Neural progenitor cell (in vitro differentiated cells): ENCODE measurements around the gene CADM1. TPM values are rescaled to one million over a fixed set of nuclear protein-coding genes. Genes with fewer than 3 reads are reported as not detected.

Experiments used
- DNase-seq: peaks from one replicate; pipeline ENCODE4 v3.0.0-alpha.2; 2016; ENCODE audit warnings: low spot score
- H2AFZ ChIP-seq: fragments of 200-600 bp; sonication (generic); replicated peaks from 2 replicates; pipeline ENCODE4 v1.6.1; 2016; ENCODE audit warnings: antibody characterized with exemption
- H3F3A ChIP-seq: fragments of 200-600 bp; sonication (generic); 2 replicates; pipeline ENCODE4 v1.6.1; 2016; ENCODE audit warnings: antibody characterized with exemption, low read depth
- H3K27ac ChIP-seq: fragments of 200-600 bp; sonication (generic); 2 replicates; pipeline ENCODE4 v1.5.1; 2016; ENCODE audit warnings: mild to moderate bottlenecking
- H3K27me3 ChIP-seq: fragments of 200-600 bp; sonication (generic); 2 replicates; pipeline ENCODE4 v1.6.1; 2016; ENCODE audit warnings: mild to moderate bottlenecking, moderate library complexity
- H3K36me3 ChIP-seq: fragments of 200-600 bp; sonication (generic); 2 replicates; pipeline ENCODE4 v1.5.1; 2016
- H3K4me1 ChIP-seq: fragments of 200-600 bp; sonication (generic); 2 replicates; pipeline ENCODE4 v1.6.1; 2016; ENCODE audit warnings: mixed run types
- H3K4me2 ChIP-seq: fragments of 200-600 bp; sonication (generic); 2 replicates; pipeline ENCODE4 v1.6.1; 2016
- H3K4me3 ChIP-seq: fragments of 200-600 bp; sonication (generic); 2 replicates; pipeline ENCODE4 v1.5.1; 2016
- H3K79me2 ChIP-seq: fragments of 200-600 bp; sonication (generic); 2 replicates; pipeline ENCODE4 v1.6.1; 2016; ENCODE audit warnings: low read depth
- H3K9ac ChIP-seq: fragments of 200-600 bp; sonication (generic); 2 replicates; pipeline ENCODE4 v1.6.1; 2016
- H3K9me3 ChIP-seq: fragments of 200-600 bp; sonication (generic); 2 replicates; pipeline ENCODE4 v1.5.1; 2016; ENCODE audit warnings: low read depth
- H4K20me1 ChIP-seq: fragments of 200-600 bp; sonication (generic); 2 replicates; pipeline ENCODE4 v1.6.1; 2016; ENCODE audit warnings: low read depth
- H3K27ac Mint-ChIP-seq: 3 replicates; pipeline ENCODE4 v1.8.0; 2021; ENCODE audit warnings: mixed read lengths
- H3K27me3 Mint-ChIP-seq: 2 replicates; pipeline ENCODE4 v1.8.0; 2022; ENCODE audit warnings: low read depth, mild to moderate bottlenecking, inconsistent platforms, moderate library complexity, mixed read lengths; ENCODE audit not compliant: insufficient read depth
- H3K36me3 Mint-ChIP-seq: 3 replicates; pipeline ENCODE4 v1.8.0; 2021; ENCODE audit warnings: mixed read lengths
- H3K4me1 Mint-ChIP-seq: 3 replicates; pipeline ENCODE4 v1.8.0; 2021; ENCODE audit warnings: mixed read lengths
- H3K4me3 Mint-ChIP-seq: 3 replicates; pipeline ENCODE4 v1.8.0; 2021; ENCODE audit warnings: mild to moderate bottlenecking, moderate library complexity, mixed read lengths
- H3K9me3 Mint-ChIP-seq: 3 replicates; pipeline ENCODE4 v1.8.0; 2020; ENCODE audit warnings: mixed read lengths
- CTCF ChIP-seq: fragments of 200-600 bp; sonication (generic); IDR thresholded peaks from 2 replicates; pipeline ENCODE4 v1.5.1; 2017; ENCODE audit warnings: antibody characterized with exemption, mild to moderate bottlenecking
- EZH2 ChIP-seq: fragments of 200-600 bp; sonication (generic); IDR thresholded peaks from 2 replicates; pipeline ENCODE4 v1.6.1; 2017; ENCODE audit warnings: antibody characterized with exemption, mild to moderate bottlenecking, moderate library complexity
- EZH2phosphoT487 ChIP-seq: fragments of 200-600 bp; sonication (generic); IDR thresholded peaks from 2 replicates; pipeline ENCODE4 v1.6.1; 2017; ENCODE audit warnings: antibody characterized with exemption
- total RNA-seq: library from RNA; depleted of rRNA; stranded (reverse); fragments of >200 nt; gene quantifications from 2 replicates; pipeline ENCODE4 v1.2.3, GENCODE V29; 2015; ENCODE audit warnings: low replicate concordance

Gene CADM1
- total RNA-seq, 1 donor from 2014 or later: 123 TPM

GRCh38 chr11:115154355-115154736, 349.9 kb downstream of the CADM1 start:
- peaks cover 5% of the 10 kb centered on the region for H3K4me1 Mint-ChIP-seq
- no peak overlapping the region for H3K4me3 Mint-ChIP-seq
- H3K27ac ChIP-seq: no peak overlapping the region
- peaks cover 4% of the 10 kb centered on the region for H3K27me3 Mint-ChIP-seq
- H3K27me3 ChIP-seq: no peaks in the 10 kb centered on the region
- peaks cover 5% of the 10 kb centered on the region for H3K9me3 Mint-ChIP-seq
- H3K4me1 ChIP-seq: no peaks in the 10 kb centered on the region
- H3K27ac Mint-ChIP-seq: no peak overlapping the region
- H2AFZ ChIP-seq: no peak overlapping the region
- no peak for TF ChIP-seq EZH2phosphoT487
- no peak for TF ChIP-seq EZH2
- no peak for TF ChIP-seq CTCF
- no peaks in the 10 kb centered on the region for H3K36me3 Mint-ChIP-seq
- no peaks in the 10 kb centered on the region for H4K20me1 ChIP-seq
- no peak overlapping the region for H3K9ac ChIP-seq
- no peaks in the 10 kb centered on the region for H3K36me3 ChIP-seq
- no peaks in the 10 kb centered on the region for H3K9me3 ChIP-seq
- H3F3A ChIP-seq: no peaks in the 10 kb centered on the region
- H3K79me2 ChIP-seq: no peaks in the 10 kb centered on the region
- no peak overlapping the region for H3K4me2 ChIP-seq
- no peak overlapping the region for H3K4me3 ChIP-seq
- no peak for DNase-seq

- Histone ChIP-seq H3K4me2 (no peak overlapping the region), H3K4me3 (no peak overlapping the region), H2AFZ (no peak overlapping the region), H4K20me1 (no peaks in the 10 kb centered on the region), H3K27me3 (no peaks in the 10 kb centered on the region), H3K9me3 (no peaks in the 10 kb centered on the region), H3K27ac (no peak overlapping the region), H3K4me1 (no peaks in the 10 kb centered on the region), H3K9ac (no peak overlapping the region), H3F3A (no peaks in the 10 kb centered on the region), H3K79me2 (no peaks in the 10 kb centered on the region), H3K36me3 (no peaks in the 10 kb centered on the region)
- peaks cover 3% of the 10 kb centered on the region for H3K27me3 Mint-ChIP-seq
- peaks cover 3% of the 10 kb centered on the region for H3K4me1 Mint-ChIP-seq
- H3K27ac Mint-ChIP-seq: no peak overlapping the region
- TF ChIP-seq CTCF: no peak
- TF ChIP-seq EZH2phosphoT487: no peak
- TF ChIP-seq EZH2: no peak
- peaks cover 5% of the 10 kb centered on the region for H3K9me3 Mint-ChIP-seq
- H3K36me3 Mint-ChIP-seq: no peaks in the 10 kb centered on the region
- no peak for DNase-seq
- H3K4me3 Mint-ChIP-seq: no peak overlapping the region
These were observed 350.4 kb downstream of the CADM1 start for GRCh38 chr11:115153731-115154354.

DNA sequence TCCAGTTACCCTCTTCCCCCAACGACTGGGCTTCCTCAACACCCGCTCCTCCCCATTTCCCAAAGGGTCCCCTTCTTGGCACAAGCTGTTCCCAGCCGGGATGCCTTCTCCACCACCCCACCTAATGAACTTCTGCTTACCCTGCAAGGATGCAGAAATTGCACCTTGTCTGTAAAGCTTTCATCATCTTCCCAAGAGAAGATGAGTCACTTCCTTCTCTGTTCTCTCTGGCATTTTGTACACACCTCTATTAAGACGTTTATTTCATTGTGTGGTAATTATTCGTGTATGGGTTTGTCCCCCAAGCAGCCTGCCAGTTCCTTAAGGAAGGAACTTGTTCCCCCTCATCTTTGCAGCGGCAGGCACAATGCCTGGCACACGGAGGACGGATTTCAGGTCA, 351.1 kb downstream of the CADM1 start:
- Mint-ChIP-seq H3K36me3 (no peaks in the 10 kb centered on the region), H3K9me3 (peaks cover 5% of the 10 kb centered on the region), H3K27me3 (no peaks in the 10 kb centered on the region), H3K4me1 (peaks cover 3% of the 10 kb centered on the region), H3K27ac (no peak overlapping the region), H3K4me3 (no peak overlapping the region)
- Histone ChIP-seq H3K79me2 (no peaks in the 10 kb centered on the region), H4K20me1 (no peaks in the 10 kb centered on the region), H3K9me3 (no peaks in the 10 kb centered on the region), H3K27me3 (no peaks in the 10 kb centered on the region), H2AFZ (no peak overlapping the region), H3K9ac (no peak overlapping the region), H3K36me3 (no peaks in the 10 kb centered on the region), H3K27ac (no peak overlapping the region), H3K4me3 (no peak overlapping the region), H3K4me2 (no peak overlapping the region), H3F3A (no peaks in the 10 kb centered on the region), H3K4me1 (no peaks in the 10 kb centered on the region)
- TF ChIP-seq CTCF (no peak), EZH2 (no peak), EZH2phosphoT487 (no peak)
- no peak for DNase-seq
